Activated gamma-delta T cell treated with anti-CD3 and anti-CD28 coated beads, Interleukin-2, amount 50 U/mL, for 16 hours (primary cell): ENCODE measurements around the gene ZNF385A.

ENCODE experiments used
- DNase-seq: peaks from one replicate; pipeline ENCODE4 v3.0.0-alpha.2; 2020; ENCODE audit warnings: low read depth

The ZNF385A gene, protein sequence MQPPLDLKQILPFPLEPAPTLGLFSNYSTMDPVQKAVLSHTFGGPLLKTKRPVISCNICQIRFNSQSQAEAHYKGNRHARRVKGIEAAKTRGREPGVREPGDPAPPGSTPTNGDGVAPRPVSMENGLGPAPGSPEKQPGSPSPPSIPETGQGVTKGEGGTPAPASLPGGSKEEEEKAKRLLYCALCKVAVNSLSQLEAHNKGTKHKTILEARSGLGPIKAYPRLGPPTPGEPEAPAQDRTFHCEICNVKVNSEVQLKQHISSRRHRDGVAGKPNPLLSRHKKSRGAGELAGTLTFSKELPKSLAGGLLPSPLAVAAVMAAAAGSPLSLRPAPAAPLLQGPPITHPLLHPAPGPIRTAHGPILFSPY

DNA sequence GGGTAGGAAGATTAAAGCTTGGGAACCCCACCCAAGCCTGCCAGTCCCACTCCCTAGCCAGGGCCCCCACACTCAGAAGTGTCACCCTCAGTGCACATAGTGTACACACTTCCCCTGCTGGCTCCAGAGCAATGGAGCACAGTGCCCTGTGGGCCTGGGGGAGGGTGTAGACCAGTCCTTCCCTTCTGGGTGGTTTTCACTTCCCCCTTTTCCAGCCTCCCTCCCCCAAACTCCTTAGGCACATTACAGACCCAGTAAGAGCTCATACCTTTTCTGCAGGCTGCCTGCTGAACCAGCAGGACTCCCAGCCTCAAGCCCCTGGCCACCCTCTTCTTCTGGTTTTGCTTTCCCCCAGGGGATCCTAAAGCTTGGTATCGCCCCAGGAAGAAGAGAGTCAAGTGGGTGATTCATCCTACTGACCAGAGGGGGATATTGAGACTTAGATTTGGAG, at the start of gene ZNF385A:
Gene ZNF385A (minus strand): TSS at position 143 of the 451 bp plus-strand sequence. CDS start 219 bp downstream, outside the sequence.
- no peak for DNase-seq

DNA sequence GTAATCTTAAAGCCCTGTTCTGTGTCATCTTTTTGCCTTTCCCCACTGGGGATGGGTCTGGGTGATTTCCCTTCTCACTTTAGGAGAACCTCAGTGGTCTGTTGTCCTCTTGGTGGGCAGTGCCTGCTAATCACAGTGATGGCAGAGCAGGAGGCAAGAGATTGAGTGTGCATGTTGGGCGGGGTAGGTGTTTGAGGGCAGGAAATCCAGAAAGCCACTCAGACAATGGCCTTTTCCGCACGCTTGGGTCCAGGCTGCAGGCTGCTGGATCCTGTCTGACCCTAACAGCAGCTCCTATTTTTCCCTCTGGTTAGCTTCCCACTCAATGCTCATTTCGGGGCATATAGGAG, 48.3 kb upstream of the ZNF385A start:
- DNase-seq: no peak

DNA sequence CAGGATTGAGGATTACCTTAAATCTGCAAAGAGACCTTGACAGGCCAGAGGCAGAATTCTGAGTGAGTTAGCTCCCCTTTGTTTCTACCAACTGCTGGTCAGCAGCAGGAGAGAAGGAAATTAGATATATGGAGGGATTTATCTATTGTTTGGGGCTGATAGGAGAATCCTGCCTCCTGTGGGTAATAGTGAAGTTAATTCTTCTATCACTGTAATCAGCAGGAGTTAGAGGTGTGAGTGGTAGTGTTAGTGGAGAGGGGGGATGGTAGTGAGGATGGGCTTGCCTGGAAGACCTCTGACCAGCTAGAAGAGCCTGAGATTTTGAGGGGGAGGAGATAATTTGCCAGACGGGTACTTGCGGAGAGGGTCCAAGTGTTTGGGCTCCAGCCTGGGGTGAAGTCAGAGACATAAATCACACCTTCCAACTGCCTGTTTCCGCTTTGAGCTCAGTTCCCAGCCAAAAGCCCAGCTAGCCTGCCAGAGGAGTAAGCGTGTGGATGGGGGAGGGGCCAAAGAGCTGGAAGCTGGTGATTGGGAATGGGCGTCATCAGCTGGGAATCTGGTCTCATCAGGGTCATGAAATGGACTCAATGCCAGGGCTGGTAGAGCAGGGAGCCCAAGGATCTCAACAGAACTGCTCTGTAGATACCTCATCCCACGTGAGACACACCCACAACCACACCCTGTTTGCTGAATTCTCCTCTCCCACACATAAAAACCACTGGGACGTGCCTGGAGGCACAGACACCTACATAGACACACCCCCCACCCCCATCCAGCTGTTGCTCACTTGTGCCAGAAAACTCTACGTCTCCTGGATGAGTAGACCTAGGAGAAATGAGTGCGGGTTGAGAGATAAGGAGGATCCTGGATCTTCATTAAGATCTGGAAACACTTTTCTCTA, 47.6 kb upstream of the ZNF385A start:
- no peak for DNase-seq

DNA sequence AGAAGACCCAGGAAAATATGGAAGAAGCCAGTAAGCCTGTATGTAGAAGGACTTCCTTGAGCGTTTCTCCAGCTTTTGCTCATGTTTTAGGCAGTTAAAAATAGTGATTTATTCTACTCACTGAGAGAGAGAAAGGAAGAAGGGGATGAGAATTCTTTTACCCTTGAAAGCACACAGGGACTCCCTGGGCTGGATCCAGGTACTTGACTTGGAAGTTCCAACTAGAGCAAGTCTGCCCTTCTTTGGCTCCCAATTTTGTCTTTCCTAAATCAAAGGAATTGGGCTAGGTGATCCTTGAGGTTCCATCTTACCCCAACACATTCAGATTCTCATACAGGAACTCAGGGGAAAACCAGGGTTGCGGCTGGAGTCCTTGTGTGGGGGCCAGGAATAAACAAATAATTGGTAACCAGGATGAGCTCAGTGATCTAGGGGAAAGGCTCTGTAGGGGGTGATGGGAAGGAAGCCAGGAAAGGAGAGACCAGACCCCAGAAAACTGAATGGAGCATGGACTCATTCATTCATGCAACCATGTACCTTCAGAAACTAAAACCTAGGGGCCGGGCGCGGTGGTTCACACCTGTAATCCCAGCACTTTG, 46.0 kb upstream of the ZNF385A start:
- DNase-seq: no peak

DNA sequence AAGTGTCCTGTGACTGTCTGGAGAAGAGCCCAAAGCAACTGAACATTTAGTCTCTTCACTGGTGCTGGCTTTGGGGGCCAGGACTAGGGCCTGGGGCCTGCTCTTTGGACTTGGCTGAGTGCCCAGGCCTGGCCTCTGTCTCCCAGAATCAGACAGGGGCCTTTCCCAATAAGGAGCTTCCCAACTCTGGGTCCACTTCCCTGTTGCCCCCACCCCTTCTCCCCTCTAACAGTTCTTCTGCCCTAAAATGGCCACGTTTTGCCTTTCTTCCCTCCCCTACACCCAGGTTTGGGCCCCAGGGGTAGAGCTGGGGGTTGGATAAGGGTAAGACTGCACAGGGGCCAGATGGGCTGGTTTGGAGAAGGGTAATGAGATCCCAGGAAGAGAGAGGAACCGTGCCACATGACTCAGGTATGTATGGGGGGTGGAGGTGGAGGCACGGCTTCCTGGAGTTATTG, 44.5 kb upstream of the ZNF385A start:
- no peak for DNase-seq

DNA sequence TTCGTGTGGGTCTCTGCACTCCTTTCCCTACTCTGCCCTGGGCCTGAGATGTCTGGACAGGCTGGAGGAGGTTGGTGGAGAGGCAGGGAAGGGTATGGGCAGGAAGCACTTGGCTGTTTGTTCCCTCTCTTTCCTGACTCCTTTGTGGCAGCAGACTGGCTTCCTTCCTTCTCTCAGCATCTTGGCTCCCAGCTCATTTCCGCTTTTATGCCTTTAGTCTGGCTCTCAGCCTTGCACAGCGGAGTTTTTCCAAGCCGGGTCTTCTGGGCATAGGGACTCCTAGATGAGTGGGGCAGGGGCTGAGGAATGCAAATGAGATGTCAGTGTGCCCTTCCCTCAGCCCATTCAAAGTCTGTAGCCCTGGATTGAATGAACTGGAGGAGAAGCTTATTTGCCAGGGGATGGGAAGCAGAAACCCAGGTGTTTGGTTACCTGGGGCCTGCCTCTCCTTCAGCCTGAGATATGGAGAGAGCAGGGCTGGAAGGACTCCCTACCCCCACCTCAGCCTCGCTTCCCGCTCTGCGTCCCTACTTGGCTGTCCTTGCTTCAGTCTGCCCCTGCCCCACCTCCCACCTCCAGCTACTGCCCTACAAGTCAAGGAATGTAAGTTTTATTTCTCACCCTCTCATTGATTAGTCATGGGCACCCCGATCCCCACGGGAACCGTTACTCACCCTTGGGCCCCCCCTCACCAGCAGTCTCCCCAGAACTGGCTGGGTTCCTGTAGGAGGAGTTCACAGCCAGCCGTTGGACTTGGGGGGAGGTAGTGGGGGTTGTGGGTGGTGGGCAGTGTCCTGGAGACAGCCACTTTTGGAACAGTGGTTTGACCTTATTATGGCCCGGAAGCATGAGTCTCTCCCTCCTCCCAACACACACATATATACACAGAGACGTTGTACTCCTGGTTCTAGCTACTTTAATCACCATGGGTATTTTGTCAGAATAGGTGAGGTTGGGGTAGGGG, 43.8 kb upstream of the ZNF385A start:
- DNase-seq: no peak

DNA sequence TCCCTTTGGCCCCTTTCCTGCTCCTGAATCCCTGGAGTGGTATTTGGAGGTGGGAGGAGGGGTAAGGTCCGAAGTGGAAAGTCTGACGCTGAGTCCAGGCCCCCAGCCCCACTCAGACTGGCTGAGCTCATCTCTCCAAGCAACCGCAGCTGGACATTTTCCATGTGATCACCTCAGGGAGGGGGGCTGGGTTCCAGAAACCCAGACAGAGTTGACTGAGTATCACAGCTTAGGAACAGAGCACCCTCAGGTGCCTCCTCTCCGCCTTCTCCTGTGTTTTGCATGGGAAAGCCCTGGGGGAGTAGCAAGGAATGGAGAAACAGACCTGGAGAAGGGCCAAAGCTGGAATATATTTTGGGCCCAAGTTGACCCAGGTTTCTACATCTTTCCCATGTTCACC, 42.6 kb upstream of the ZNF385A start:
- no peak for DNase-seq

DNA sequence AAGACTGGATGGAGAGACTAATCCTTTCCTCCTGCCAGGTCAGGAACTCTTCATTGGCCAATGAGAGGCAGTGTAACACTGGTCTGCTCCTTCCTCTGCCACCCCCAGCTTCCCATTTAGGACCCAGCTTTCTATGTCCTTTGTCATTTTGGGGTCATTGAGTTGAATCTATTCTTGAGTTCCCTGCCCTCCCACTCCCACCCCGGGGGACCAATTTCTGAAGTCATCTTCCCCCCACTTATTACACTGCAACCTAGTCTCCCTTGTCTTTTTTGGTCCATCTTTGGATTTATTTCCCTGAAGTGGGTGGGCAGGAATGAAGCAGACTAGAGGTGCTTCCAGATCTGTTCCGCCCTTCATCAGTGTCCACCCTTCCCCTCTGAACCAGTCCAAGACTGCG, 42.2 kb upstream of the ZNF385A start:
- DNase-seq: no peak

DNA sequence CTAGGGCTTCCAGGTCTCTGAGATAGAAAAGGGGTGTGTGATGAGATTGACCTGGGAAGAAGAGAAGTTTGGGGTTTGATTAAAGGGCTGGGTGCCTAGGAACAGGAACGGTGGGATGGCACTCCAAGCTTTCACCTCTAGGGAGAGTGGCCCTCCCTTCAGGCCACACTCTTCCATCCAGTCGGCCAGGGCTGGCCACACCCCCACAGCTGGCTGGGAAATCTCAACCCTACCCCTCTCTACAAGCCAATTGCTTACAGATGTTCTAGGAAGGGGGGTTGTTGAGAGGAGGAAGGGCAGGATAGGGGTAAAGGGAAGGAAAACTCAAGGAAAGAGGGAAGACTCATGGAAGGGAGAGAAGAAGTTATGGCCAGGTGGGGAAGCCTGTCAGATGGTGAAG, 41.2 kb upstream of the ZNF385A start:
- DNase-seq: no peak

DNA sequence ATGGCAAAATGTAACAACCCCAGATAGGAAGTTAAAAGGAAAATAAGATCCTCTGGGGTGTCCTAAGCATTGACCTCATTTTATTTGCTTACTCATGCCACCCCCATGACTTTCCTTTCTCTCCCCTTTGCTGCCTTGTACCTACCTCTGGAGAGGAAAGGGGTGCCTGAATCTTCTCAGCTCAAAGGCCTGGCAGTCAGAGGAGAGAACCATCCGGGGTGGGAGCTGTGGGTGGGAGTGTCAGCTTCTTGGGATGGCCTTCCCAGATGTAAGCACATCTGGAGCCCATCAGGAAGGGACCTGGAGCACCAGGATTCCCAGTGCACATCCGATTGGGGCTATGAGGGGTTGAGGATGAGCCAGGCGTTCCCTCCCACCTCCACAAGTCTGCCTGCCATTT, 39.7 kb upstream of the ZNF385A start:
- DNase-seq: no peak

DNA sequence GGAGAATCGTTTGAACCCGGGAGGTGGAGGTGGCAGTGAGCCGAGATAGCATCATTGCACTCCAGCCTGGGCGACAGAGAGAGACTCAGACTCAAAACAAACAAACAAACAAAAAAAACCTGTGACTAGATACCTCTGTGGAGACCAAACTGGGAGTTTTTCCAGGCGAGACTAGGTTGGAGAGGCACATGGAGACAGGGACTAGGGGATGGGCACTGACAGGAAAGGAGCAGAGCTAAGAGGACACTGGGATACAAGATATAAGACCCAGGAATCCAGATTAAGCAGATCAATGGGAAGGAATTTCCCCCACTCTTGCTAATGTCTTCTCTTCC, 39.2 kb upstream of the ZNF385A start:
- no peak for DNase-seq

DNA sequence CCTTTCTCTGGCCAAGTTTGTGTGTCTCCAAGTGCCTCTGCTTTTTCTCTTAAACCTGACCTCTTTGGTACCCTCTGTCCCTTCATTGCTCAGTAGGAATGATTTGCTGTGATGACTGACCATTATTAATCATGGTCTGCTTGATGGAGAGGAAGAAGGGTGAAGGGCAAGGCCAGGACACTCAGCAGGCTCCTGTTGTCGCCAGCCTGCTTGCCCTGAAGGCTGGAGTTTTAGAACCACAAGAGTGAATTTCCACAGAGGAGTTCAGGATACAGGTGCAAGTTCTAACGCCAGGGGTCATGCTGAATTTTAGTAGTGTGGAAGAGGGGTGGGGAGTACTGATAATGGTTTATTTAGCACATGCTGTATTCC, 37.3 kb upstream of the ZNF385A start:
- DNase-seq: no peak

DNA sequence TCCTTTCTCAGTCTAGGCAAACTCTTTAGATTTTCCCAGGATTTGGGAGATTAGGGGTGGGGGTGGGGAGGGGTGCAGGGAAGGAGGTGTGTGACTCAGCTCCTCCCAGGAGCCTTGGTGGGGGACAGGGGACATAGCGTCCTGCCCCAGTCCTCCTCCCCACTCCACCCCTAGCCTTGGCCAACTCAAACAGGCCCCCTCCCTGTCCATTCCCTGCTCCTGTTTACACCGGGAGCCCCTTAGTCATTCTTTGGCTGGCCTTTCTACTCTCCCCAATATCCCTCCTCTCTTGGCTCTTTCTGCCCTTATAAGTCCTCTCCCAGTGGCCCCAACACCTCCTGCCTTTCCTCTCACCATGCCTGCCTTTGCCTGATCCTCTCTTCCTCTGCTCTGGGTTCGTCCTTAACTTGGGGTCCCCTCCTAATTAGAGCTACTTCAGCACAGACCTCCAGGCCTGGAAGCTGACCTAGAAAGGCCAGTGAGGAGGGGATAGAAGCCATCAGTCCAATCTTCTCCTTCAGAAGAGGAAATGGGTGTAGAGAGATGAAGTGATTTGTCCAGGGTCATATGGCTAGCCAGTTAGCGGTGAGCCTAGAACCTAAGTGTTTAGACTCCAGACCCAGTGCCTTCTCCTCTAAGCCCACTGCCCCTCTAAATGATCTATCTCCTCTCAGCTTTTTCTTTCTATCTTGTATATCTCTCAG, 36.8 kb upstream of the ZNF385A start:
- no peak for DNase-seq

DNA sequence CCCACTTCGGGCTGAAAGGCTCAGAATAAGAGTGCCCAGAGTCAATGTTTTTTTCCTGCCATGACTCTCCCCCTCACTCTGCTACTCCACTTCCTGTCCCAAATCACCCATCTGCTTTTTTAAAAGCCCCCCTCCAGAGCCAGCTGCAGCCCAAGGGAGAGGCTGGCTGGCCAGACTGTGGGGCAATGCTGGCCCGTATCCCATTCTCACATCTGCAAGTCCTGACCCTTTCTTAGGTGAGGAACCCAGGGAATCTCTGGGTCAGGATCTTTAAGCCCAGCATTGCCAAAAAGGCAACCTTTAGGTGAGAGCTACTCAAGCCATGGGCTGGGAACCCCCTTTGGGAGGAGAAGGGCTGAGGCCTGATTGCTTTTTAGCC, 36.2 kb upstream of the ZNF385A start:
- no peak for DNase-seq

DNA sequence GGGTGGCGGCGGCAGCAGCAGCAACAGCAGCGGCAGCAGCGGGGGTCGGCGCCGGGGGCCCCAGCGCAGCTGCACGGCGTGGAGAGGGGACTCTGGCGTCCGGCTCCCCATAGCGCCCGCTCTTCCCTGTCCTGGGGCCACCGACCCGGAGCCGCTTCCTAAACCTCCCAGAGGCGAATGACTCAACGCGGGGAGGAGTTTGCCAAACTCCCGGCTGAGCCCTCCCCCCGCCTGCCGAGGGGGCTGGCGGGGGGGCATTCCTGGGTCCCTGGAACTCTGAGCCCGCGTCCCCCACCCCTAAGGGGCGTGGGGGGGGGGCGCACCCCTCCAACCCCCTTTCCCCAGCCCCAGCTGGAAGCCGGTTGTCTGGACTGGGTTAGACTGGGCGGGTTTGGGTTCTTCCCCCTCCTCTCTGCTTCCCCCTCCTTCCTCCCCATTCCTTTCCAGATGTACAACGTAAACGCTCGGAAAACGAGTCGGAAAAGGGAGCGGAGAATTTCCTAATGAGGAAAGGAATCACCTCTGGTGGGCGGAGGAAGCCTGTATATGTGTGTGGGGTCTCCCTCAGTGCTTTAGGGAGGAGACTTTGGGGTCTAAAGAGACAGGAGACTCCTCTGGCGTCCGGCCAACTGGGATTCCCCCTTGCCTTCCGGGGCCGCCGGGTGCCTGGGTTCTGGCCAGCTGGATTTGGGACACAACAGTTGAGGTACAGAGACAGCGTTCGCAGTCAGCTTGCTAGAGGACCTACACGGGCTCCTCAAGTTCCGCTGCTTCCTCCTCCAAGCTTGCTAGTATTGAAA, 34.8 kb upstream of the ZNF385A start, which contains the start of gene ITGA5:
Gene ITGA5 (minus strand): TSS at position 179 of the 800 bp plus-strand sequence. CDS start 68 bp downstream, at position 111.
- no peak for DNase-seq

DNA sequence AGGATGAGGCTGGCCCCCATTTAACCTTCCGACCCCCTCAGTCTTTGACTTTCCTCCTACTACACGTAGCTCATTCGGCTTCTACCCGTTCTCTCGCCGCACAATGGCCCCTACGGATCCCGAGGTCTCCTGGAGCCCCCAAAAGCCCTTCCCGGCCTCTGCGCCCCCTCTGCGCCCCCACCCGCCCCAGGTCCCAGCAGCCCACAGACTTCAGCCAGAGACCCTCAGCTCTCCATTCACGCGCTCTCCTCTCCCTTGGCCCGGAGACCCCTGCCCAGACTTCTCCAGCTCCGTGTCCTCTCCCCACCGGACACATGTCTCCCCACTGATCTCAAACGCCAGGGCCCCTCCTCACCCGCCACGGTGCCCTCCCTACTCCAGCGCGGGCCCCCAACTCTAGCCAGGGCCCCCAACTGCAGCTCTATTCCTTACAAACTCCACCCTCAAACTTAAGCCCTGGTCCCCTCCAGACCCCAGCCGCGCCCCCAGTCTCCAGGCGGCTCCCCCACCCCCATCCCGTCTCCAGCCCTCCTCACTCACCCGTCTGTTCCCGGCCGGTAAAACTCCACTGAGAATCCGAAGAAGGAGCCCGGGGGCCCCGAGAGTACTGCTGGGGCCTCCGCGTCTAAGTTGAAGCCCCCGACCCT, 34.0 kb upstream of the ZNF385A start:
- no peak for DNase-seq

DNA sequence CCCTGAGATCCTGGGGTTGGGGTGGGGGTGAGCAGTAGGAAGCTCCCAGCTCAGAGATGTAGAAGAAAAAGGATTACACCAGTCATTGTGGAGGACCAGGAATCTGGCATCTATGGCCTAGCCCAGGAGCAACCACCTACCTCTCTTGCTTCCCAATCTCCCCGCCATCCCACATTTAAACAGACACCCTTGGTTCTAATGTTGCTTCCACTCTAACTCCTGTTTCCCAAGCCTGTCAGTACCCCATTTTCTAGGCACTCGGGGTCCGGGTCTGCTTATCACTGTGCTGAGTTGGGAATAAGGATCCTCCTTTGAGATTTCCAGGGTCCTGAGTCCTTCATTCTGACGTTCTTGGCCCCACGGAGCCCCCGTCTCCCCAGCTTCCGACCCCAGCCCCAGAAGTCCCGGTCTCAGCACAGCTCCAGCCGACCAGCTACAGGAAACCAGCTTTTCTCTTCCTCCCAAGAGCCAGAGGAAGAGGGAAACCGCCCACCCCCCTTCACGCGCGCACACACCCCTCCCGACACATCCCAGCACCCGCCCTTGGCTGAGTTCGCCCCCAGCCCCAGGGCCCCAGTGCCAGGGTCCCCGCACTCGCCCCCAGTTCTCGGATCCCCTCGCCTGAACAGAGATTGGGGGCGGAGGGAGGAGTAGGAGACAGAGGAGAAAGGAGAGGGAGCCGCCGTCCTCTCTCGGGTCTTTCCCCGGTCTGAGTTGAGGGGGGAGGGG, 33.3 kb upstream of the ZNF385A start:
- DNase-seq: no peak

DNA sequence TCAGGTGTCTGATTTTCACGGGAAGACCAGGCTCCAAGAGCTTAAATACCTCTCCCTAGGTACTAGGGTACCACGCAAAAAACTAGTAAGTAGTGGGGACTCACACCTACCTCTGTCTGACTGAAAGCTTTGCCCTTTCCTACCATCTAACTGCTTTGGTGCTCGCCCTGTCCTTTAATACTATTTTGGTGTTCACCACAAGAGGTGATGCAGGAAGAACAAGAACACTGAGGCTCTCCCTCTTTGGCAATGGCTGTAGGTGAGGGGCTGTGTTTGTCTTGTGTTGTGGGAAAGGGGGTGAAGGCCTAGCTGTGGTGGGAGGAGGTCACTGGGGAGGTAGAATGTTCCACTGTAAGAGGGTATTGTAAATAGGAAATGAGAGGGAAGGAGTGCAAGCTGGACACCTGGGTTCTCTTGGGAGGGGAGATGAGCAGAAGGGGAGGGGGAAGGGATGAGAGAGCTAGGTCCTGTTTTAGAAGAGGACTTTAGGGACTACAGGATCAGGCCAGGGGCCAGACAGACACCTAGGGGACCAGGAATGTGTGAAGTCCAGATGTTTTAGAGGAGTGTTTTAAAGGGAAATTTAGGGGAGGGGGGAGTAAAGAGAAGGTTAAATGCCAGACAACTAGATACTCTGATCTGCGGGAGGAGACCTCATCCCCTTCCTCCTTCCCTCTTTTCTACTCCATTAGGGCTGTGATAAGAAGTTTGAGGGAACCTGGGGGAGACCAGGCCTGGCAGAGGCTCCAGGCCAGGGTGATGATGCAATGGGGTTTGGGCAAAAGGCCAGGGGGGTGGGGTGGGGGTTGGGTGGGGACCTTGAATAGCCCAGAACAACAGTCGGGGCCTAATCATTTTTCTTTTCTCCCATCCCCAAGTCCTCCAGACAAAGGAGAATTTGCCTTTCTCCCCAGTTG, 32.4 kb upstream of the ZNF385A start:
- no peak for DNase-seq
